Measurements from ENCODE around the gene SMOC2. TPM values are rescaled to one million over a fixed set of nuclear protein-coding genes. Genes with fewer than 3 reads are reported as not detected.

The SMOC2 gene
- total RNA-seq, 1 experiment from 2014 or later: 2.1 TPM

DNA sequence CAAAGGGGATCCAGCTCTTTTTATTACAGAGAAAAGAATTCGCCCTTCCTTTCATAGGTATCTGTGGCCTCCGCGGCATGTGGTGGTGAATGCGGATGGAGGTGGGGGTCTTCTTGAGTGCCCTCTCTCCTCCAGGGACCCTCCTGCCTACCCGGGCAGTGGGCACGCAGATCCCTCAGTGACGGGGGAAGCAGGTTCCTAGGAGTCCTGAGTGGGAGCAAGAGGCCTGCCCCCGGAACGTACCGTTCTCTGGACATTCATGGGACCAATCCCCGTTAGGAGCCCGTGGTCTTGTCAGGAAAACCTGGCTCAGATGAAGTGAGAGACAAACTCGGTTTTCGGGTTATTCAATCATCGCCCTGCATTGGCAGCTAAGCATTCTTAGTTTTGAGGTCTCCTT lies 56.4 kb downstream of the SMOC2 start:
- DNase-seq: no peak
- Histone ChIP-seq H3K14ac (ENCODE audit: insufficient read depth, low read length) (peak overlapping the region; percentile 1; the same call in 1 of the 2 replicates), H2AK5ac (ENCODE audit: insufficient read length, low read length) (no peak overlapping the region), H3K79me2 (ENCODE audit: insufficient read depth, low read length) (no peaks in the 10 kb centered on the region), H3K9ac (ENCODE audit: extremely low read depth, insufficient read length, low read length) (no peak overlapping the region), H2BK15ac (ENCODE audit: low read depth, low read length) (no peak overlapping the region), H3K4ac (ENCODE audit: low read depth, low read length) (no peak overlapping the region), H3T11ph (ENCODE audit: low read length) (no peak overlapping the region), H2BK120ac (ENCODE audit: low read depth, low read length, poor library complexity, severe bottlenecking) (no peak overlapping the region), H3K18ac (ENCODE audit: insufficient read length, low read depth, low read length) (no peak overlapping the region), H3K4me2 (ENCODE audit: insufficient read depth, insufficient read length, low read length) (no peak overlapping the region), H3K27me3 (ENCODE audit: insufficient read depth, low read length) (no peaks in the 10 kb centered on the region), H4K20me1 (ENCODE audit: control insufficient read depth, insufficient read depth, insufficient read length) (no peaks in the 10 kb centered on the region), H3K79me1 (ENCODE audit: insufficient read depth, low read depth, low read length, poor library complexity, severe bottlenecking) (no peaks in the 10 kb centered on the region), H3K23me2 (ENCODE audit: insufficient read length, low read depth, low read length, poor library complexity, severe bottlenecking) (no peaks in the 10 kb centered on the region), H2AFZ (ENCODE audit: low read length) (no peak overlapping the region), H2BK20ac (ENCODE audit: low read depth, low read length, poor library complexity, severe bottlenecking) (no peak overlapping the region), H4K5ac (ENCODE audit: insufficient read length, low read depth, low read length) (no peak overlapping the region), H2BK5ac (ENCODE audit: insufficient read length, low read length) (no peak overlapping the region), H3K56ac (ENCODE audit: insufficient read length, low read depth, low read length) (no peak overlapping the region), H3K9me3 (ENCODE audit: control insufficient read depth, low read depth, low read length) (no peaks in the 10 kb centered on the region), H4K91ac (ENCODE audit: insufficient read length, low read depth, low read length) (no peak overlapping the region), H3K4me1 (ENCODE audit: insufficient read depth, low read length) (no peaks in the 10 kb centered on the region), H4K8ac (replicated peaks; ENCODE audit: insufficient read length, low read depth, low read length) (no peak overlapping the region), H2BK12ac (ENCODE audit: insufficient read length, low read depth, low read length) (no peak overlapping the region), H3K23ac (ENCODE audit: insufficient read length, low read depth, low read length) (no peak overlapping the region), H3K27ac (ENCODE audit: insufficient read length, low read depth, low read length) (no peak overlapping the region)
- Mint-ChIP-seq H3K27ac (no peak overlapping the region), H3K9me3 (no peaks in the 10 kb centered on the region), H3K4me1 (peaks cover 9 to 16% of the 10 kb centered on the region in 2 experiments), H3K27me3 (ENCODE audit: low read depth) (no peaks in the 10 kb centered on the region), H3K36me3 (ENCODE audit: insufficient read depth in 1 of 3, low read depth in 3 of 3) (no peaks in the 10 kb centered on the region; a peak in 1 of 7 replicates), H3K4me3 (no peak overlapping the region)
- WGBS (ENCODE audit: extremely low coverage, insufficient read length, low lambda C conversion rate): no CpG with 5 or more reads among the region's 15 CpGs
- TF ChIP-seq, protein P1, sequence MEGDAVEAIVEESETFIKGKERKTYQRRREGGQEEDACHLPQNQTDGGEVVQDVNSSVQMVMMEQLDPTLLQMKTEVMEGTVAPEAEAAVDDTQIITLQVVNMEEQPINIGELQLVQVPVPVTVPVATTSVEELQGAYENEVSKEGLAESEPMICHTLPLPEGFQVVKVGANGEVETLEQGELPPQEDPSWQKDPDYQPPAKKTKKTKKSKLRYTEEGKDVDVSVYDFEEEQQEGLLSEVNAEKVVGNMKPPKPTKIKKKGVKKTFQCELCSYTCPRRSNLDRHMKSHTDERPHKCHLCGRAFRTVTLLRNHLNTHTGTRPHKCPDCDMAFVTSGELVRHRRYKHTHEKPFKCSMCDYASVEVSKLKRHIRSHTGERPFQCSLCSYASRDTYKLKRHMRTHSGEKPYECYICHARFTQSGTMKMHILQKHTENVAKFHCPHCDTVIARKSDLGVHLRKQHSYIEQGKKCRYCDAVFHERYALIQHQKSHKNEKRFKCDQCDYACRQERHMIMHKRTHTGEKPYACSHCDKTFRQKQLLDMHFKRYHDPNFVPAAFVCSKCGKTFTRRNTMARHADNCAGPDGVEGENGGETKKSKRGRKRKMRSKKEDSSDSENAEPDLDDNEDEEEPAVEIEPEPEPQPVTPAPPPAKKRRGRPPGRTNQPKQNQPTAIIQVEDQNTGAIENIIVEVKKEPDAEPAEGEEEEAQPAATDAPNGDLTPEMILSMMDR (conservative IDR thresholded peaks at IDR 0.05): no peak
